Nephron progenitor cell (in vitro differentiated cells): ENCODE results near the gene IRX2.
A peak's percentile ranks its signal among the peaks of the same experiment; 100 is the strongest.

ENCODE experiments used
- DNase-seq: peaks from one replicate; pipeline ENCODE4 v3.0.0; 2021
- H3K27ac Mint-ChIP-seq: 2 replicates; pipeline ENCODE4 v1.8.0; 2021; ENCODE audit warnings: mild to moderate bottlenecking, moderate library complexity, mixed read lengths
- H3K27me3 Mint-ChIP-seq: 2 replicates; pipeline ENCODE4 v1.8.0; 2021; ENCODE audit warnings: mild to moderate bottlenecking, low read depth, mixed read lengths; ENCODE audit not compliant: poor library complexity
- H3K36me3 Mint-ChIP-seq: 2 replicates; pipeline ENCODE4 v1.8.0; 2021; ENCODE audit warnings: low read depth, mixed read lengths
- H3K4me1 Mint-ChIP-seq: 2 replicates; pipeline ENCODE4 v1.8.0; 2021; ENCODE audit warnings: mixed read lengths
- H3K4me3 Mint-ChIP-seq: 2 replicates; pipeline ENCODE4 v1.8.0; 2021; ENCODE audit warnings: mild to moderate bottlenecking, moderate library complexity, mixed read lengths
- H3K9me3 Mint-ChIP-seq: 2 replicates; pipeline ENCODE4 v1.8.0; 2021; ENCODE audit warnings: mild to moderate bottlenecking, moderate library complexity, mixed read lengths
- CTCF ChIP-seq: fragments of 200-600 bp; sonication (generic); IDR thresholded peaks from 2 replicates; pipeline ENCODE4 v1.5.0; 2021; ENCODE audit warnings: antibody characterized with exemption

The IRX2 gene

GRCh38 chr5:2752059-2752820 lies 763 bp upstream of the IRX2 start:
- peak overlapping the region; percentile 79 for H3K4me3 Mint-ChIP-seq
- H3K9me3 Mint-ChIP-seq = peaks cover 9% of the 10 kb centered on the region
- H3K36me3 Mint-ChIP-seq = peaks cover 18% of the 10 kb centered on the region
- no peak overlapping the region for H3K27ac Mint-ChIP-seq
- H3K27me3 Mint-ChIP-seq = peaks cover 73% of the 10 kb centered on the region
- no peak for TF ChIP-seq CTCF
- peaks cover 48% of the 10 kb centered on the region for H3K4me1 Mint-ChIP-seq
- no peak for DNase-seq

- Mint-ChIP-seq H3K36me3 (peaks cover 24% of the 10 kb centered on the region), H3K9me3 (peaks cover 9% of the 10 kb centered on the region), H3K27ac (no peak overlapping the region), H3K4me1 (peaks cover 42% of the 10 kb centered on the region), H3K4me3 (peak overlapping the region; percentile 80), H3K27me3 (peaks cover 62% of the 10 kb centered on the region)
- peak; percentile 65 for DNase-seq
- no peak for TF ChIP-seq CTCF
Measured at GRCh38 chr5:2750758-2751464, 566 bp downstream of the IRX2 start.

GRCh38 chr5:2750026-2750757 lies 1.3 kb downstream of the IRX2 start:
- DNase-seq = peak; percentile 65
- Mint-ChIP-seq H3K27me3 (peaks cover 62% of the 10 kb centered on the region), H3K9me3 (peaks cover 9% of the 10 kb centered on the region), H3K27ac (no peak overlapping the region), H3K4me3 (peak overlapping the region; percentile 80), H3K4me1 (peaks cover 36% of the 10 kb centered on the region), H3K36me3 (peaks cover 24% of the 10 kb centered on the region)
- no peak for TF ChIP-seq CTCF

- Mint-ChIP-seq H3K27ac (no peak overlapping the region), H3K27me3 (peaks cover 62% of the 10 kb centered on the region), H3K9me3 (peaks cover 9% of the 10 kb centered on the region), H3K36me3 (peaks cover 24% of the 10 kb centered on the region), H3K4me1 (peaks cover 39% of the 10 kb centered on the region), H3K4me3 (peak overlapping the region; percentile 80)
- DNase-seq = no peak
- no peak for TF ChIP-seq CTCF
Measured at GRCh38 chr5:2749514-2750025, 1.9 kb downstream of the IRX2 start.

GRCh38 chr5:2748861-2749513 lies 2.5 kb downstream of the IRX2 start:
- peaks cover 62% of the 10 kb centered on the region for H3K27me3 Mint-ChIP-seq
- H3K27ac Mint-ChIP-seq = no peak overlapping the region
- H3K36me3 Mint-ChIP-seq = peaks cover 24% of the 10 kb centered on the region
- H3K4me3 Mint-ChIP-seq = peak overlapping the region; percentile 80
- H3K9me3 Mint-ChIP-seq = peaks cover 9% of the 10 kb centered on the region
- H3K4me1 Mint-ChIP-seq = peaks cover 39% of the 10 kb centered on the region
- no peak for TF ChIP-seq CTCF
- no peak for DNase-seq
